ENCODE results near the gene GPR6.

The GPR6 gene

DNA sequence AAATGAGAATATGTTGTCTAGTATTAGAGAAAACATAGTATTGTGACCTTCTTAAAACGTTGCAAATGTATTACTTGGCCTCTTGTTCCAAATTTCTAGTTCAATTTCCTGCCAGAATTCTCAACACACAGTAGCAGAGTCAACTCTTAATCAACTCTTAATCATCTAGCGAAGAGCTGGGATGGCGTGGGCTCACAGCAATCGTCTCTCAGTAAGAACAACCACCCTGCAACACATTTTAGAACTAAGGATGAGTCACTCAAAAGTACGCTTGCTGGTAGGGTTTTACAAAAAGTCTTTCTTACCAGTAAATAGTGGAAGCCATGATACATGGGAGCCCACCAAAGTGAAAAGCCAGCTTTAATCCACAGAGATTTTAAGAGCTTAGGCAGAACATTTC is 24.6 kb downstream of the GPR6 start:
- DNase-seq, result no peak

GRCh38 chr6:110013386-110013785 is 35.3 kb downstream of the GPR6 start:
- no peak for DNase-seq

DNA sequence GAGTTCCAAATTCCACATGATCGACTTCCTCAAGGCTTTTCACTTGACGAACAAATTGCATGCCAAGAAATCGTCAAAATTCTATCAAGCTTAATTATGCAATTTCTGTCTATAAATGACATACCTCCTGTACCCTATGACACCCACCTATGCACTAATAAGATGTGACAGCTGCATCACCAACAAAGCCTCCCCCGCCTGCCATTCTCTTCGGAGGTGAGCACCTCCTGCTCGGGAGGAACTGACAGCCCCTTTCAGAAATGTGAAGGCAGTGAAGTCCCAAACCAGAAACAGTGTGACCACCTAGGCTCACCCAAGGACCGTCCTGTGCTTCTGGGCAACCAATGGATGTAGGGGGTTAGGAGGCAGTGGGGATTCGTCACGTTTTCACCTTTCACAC is 37.1 kb downstream of the GPR6 start:
- no peak for DNase-seq

- no peak for DNase-seq
These were observed 39.2 kb downstream of the GPR6 start for GRCh38 chr6:110017306-110017705.

DNA sequence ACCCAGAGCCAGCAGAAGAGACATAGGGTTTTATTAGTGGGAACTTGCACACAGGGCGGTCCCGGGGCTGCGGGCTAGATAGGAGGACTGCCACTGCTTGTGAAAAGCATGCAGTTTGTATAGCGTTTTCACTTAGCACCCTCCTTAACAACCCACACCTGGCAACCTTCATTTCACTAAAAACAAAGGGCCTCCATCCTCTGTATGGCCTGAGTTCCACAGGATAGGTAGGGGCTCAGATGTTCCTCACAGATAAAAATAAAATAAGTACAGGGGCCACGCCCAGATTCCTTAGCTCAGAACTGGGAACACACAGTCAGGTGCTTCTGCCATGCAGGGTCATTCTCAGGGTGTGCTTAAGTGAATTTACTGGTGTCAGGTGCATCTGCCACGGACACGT is 39.8 kb downstream of the GPR6 start:
- DNase-seq, result no peak

DNA sequence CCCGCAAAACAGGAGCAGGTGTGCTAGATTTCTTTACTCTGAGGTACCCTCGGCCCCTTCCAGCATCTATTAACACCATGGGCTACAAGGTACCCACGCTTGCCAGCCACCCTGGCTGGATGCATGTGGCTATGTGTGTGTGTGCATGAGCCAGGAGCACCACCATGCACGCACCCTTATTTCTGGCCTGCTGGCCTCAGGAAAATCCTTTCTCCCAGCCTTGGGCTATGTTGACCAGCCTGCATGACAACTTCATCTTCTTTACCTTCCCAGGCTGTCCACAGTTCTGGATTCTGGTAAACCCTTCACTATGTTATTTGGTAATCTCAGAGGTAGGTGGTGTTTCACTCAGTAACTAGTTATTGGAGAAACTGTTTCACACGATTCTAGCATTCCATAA is 40.4 kb downstream of the GPR6 start:
- no peak for DNase-seq

DNA sequence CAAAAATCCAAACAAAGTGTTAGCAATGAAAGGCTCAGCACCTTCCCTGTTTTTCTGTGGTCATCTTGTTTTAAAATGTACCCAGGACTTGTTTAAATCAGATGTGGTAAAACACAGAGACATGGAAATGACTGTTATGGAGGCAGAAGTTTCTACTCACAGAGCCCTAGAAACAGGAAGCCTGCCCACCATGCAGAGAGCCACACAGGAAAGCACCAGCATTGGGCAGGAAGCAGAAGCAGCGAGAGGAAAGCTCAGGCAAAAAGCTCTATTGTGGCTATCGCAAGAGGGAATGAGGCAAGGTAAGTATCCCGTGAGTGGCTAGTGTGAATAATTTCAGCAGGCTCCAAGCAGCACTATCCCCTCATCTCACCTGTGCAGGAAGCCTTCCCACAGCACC is 42.8 kb downstream of the GPR6 start:
- no peak for DNase-seq

GRCh38 chr6:110029144-110029543 is 51.0 kb downstream of the GPR6 start:
- DNase-seq, result no peak
